Breast epithelium (tissue), 4 donors: ENCODE results near the gene C11orf97. TPM values are rescaled to one million over a fixed set of nuclear protein-coding genes. Genes with fewer than 3 reads are reported as not detected.

Experiments used
- DNase-seq, 2 donors: peaks; one replicate each; pipeline ENCODE4 v3.0.0-alpha.2; 2019; ENCODE audit warnings: low spot score in 2 of 2
- H3K27ac ChIP-seq, 2 donors: fragments of 200-600 bp; sonication (generic) in 1 of 2; one replicate each; pipeline ENCODE4 v1.5.1; 2016 to 2019; ENCODE audit warnings: mild to moderate bottlenecking in 1 of 2
- H3K27me3 ChIP-seq, 2 donors: fragments of 200-600 bp; sonication (generic) in 1 of 2; one replicate each; pipeline versions ENCODE4 v1.5.1 to v1.6.0; 2017 to 2019; ENCODE audit warnings: control low read depth in 1 of 2, mild to moderate bottlenecking in 1 of 2
- H3K36me3 ChIP-seq: fragments of 200-600 bp; one replicate; pipeline ENCODE4 v1.5.1; 2019
- H3K4me1 ChIP-seq, 2 donors: fragments of 200-600 bp; sonication (generic); one replicate each; pipeline ENCODE4 v1.5.1; 2016 to 2019; ENCODE audit warnings: control low read depth in 1 of 2
- H3K4me3 ChIP-seq, 3 donors: fragments of 200-600 bp; sonication (generic); 1 replicate in 2 of 3; 2 replicates in 1 of 3; pipeline ENCODE4 v1.5.1; 2016 to 2019; ENCODE audit warnings: mild to moderate bottlenecking in 3 of 3, moderate library complexity in 2 of 3
- H3K9me3 ChIP-seq, 2 donors: fragments of 200-600 bp; sonication (generic) in 1 of 2; one replicate each; pipeline ENCODE4 v1.5.1; 2016 to 2019; ENCODE audit warnings: control low read depth in 1 of 2
- CTCF ChIP-seq, 3 donors: fragments of 450-650 bp; IDR thresholded peaks; one replicate each; pipeline ENCODE4 v1.5.1; 2016 to 2017; ENCODE audit warnings: antibody characterized with exemption in 3 of 3, mild to moderate bottlenecking in 3 of 3, moderate library complexity in 3 of 3
- POLR2A ChIP-seq: fragments of 450-650 bp; IDR thresholded peaks from one replicate; pipeline ENCODE4 v1.6.1; 2016; ENCODE audit warnings: antibody characterized with exemption, mild to moderate bottlenecking, moderate library complexity
- POLR2AphosphoS5 ChIP-seq, 3 donors: sonication (generic); formaldehyde crosslinking; IDR thresholded peaks; one replicate each; pipeline ENCODE4 v1.6.1; 2017; ENCODE audit warnings: antibody characterized with exemption in 3 of 3
- intact Hi-C: fragments of 100-400 bp; cut with DNase I; formaldehyde crosslinking; loops from one replicate; pipeline ENCODE4 v1.15.1; 2023; ENCODE audit warnings: low total_unique reads
- total RNA-seq, 3 donors: library from RNA; depleted of rRNA; stranded (reverse); fragments of >200 nt; gene quantifications; one replicate each; pipeline ENCODE4 v1.1.0, GENCODE V29; 2016

The C11orf97 gene
- total RNA-seq, 3 donors from 2014 or later: not detected

- Histone ChIP-seq H3K36me3 (no peaks in the 10 kb centered on the region), H3K27ac (no peak overlapping the region), H3K27me3 (no peaks in the 10 kb centered on the region), H3K4me1 (no peaks in the 10 kb centered on the region), H3K4me3 (no peak overlapping the region), H3K9me3 (no peaks in the 10 kb centered on the region)
- no peak for DNase-seq
- intact Hi-C loops: loop anchor here (10.0 kb wide), 1 partner anchor 1776 kb away; no protein-coding TSS in a partner anchor
- TF ChIP-seq POLR2AphosphoS5 (IDR thresholded peaks at IDR 0.05): no peak
Measured at GRCh38 chr11:94558468-94558867, 46.2 kb downstream of the C11orf97 start.

- Histone ChIP-seq H3K36me3 (no peaks in the 10 kb centered on the region), H3K9me3 (no peaks in the 10 kb centered on the region), H3K4me3 (no peak overlapping the region), H3K4me1 (no peaks in the 10 kb centered on the region), H3K27ac (no peak overlapping the region), H3K27me3 (no peaks in the 10 kb centered on the region)
- no peak for TF ChIP-seq POLR2A
- TF ChIP-seq POLR2AphosphoS5 (IDR thresholded peaks at IDR 0.05): no peak
- DNase-seq: no peak
- intact Hi-C loops: loop anchor here (10.0 kb wide), 1 partner anchor 1776 kb away; no protein-coding TSS in a partner anchor
Measured at GRCh38 chr11:94558932-94559331, 46.7 kb downstream of the C11orf97 start.

GRCh38 chr11:94559361-94559760, 47.1 kb downstream of the C11orf97 start:
- intact Hi-C loops: loop anchor here (10.0 kb wide), 1 partner anchor 1775 kb away; no protein-coding TSS in a partner anchor
- Histone ChIP-seq H3K27ac (no peak overlapping the region), H3K36me3 (no peaks in the 10 kb centered on the region)

GRCh38 chr11:94560834-94561233, 48.6 kb downstream of the C11orf97 start:
- no peaks in the 10 kb centered on the region for H3K9me3 ChIP-seq
- DNase-seq: no peak
- no peaks in the 10 kb centered on the region for H3K4me1 ChIP-seq
- H3K27ac ChIP-seq: no peak overlapping the region
- H3K4me3 ChIP-seq: no peak overlapping the region
- no peaks in the 10 kb centered on the region for H3K36me3 ChIP-seq
- no peaks in the 10 kb centered on the region for H3K27me3 ChIP-seq
- TF ChIP-seq POLR2AphosphoS5 (IDR thresholded peaks at IDR 0.05) (no peak), POLR2A (no peak), CTCF (IDR thresholded peaks at IDR 0.05) (no peak)
- intact Hi-C loops: no loop called here

More at GRCh38 chr11:94559361-94559760, 47.1 kb downstream of the C11orf97 start:
- no peak for TF ChIP-seq CTCF (IDR thresholded peaks at IDR 0.05)
- no peak for TF ChIP-seq POLR2A
- TF ChIP-seq POLR2AphosphoS5 (IDR thresholded peaks at IDR 0.05): no peak
- H3K4me3 ChIP-seq: no peak overlapping the region
- no peaks in the 10 kb centered on the region for H3K27me3 ChIP-seq
- H3K9me3 ChIP-seq: no peaks in the 10 kb centered on the region
- no peaks in the 10 kb centered on the region for H3K4me1 ChIP-seq
- no peak for DNase-seq

- Histone ChIP-seq H3K36me3 (no peaks in the 10 kb centered on the region), H3K4me3 (no peak overlapping the region), H3K27me3 (no peaks in the 10 kb centered on the region), H3K9me3 (no peaks in the 10 kb centered on the region), H3K27ac (no peak overlapping the region), H3K4me1 (no peaks in the 10 kb centered on the region)
- intact Hi-C loops: no loop called here
- DNase-seq: no peak
- TF ChIP-seq POLR2AphosphoS5 (IDR thresholded peaks at IDR 0.05): no peak
- TF ChIP-seq CTCF (IDR thresholded peaks at IDR 0.05): no peak
- no peak for TF ChIP-seq POLR2A
Measured at GRCh38 chr11:94563176-94563847, 51.1 kb downstream of the C11orf97 start.

- no peak overlapping the region for H3K27ac ChIP-seq
- H3K27me3 ChIP-seq: no peaks in the 10 kb centered on the region
- no peak for TF ChIP-seq POLR2A
- intact Hi-C loops: no loop called here
- no peaks in the 10 kb centered on the region for H3K36me3 ChIP-seq
- no peaks in the 10 kb centered on the region for H3K4me1 ChIP-seq
- no peaks in the 10 kb centered on the region for H3K9me3 ChIP-seq
- H3K4me3 ChIP-seq: no peak overlapping the region
- DNase-seq: no peak
Measured at GRCh38 chr11:94563848-94564467, 51.7 kb downstream of the C11orf97 start.
